HuH-7.5 (cell line): ENCODE data around the gene RPS27A.
A peak's percentile ranks its signal among the peaks of the same experiment; 100 is the strongest.
"Not testable (repeated sequence)": the region's sequence is repeated elsewhere in the genome, so short reads cannot be mapped to it uniquely, and the experiment has no call there.

ENCODE experiments used
- DNase-seq: peaks from one replicate; pipeline ENCODE4 v3.0.0; 2011; ENCODE audit warnings: low spot score

RPS27A gene

DNA sequence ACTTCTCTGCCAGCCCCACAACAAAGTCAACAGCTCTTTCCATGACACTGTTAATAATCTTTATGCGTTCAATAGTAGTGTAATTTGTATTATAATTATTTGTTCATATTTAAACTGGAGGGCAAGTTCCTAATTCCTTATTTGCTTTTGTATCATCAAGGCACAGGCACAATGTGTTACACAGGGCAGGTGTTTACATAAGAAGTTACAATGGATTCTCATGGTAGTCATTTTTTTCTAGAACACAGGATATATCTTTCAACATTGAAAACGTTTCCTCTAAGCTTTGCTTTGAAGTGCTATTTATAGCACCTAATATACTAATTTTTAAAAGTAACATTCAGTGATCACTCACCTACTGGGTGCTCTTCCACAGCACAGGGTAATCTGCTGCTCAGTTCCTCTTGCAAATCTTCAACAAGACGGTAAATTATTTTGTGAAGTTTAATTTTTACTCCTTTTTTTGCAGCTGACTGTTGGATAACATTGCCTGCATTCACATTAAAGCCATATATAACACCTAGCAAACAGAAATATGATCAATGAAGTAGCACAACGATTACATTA, 7.3 kb downstream of the RPS27A start:
- no peak for DNase-seq

DNA sequence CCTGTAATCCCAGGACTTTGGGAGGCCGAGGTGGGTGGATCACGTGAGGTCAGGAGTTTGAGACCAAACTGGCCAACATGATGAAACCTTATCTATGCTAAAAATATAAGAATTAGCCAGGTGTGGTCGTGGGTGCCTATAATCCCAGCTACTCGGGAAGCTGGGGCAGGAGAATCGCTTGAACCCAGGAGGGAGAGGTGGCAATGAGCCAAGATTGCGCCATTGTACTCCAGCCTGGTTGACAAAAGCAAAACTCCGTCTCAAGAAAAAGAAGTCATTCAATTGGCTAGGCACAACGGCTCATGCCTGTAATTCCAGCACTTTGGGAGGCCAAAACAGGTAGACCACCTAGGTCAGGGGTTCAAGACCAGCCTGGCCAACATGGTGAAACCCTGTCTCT, 9.1 kb downstream of the RPS27A start:
- DNase-seq, result not testable (repeated sequence)

DNA sequence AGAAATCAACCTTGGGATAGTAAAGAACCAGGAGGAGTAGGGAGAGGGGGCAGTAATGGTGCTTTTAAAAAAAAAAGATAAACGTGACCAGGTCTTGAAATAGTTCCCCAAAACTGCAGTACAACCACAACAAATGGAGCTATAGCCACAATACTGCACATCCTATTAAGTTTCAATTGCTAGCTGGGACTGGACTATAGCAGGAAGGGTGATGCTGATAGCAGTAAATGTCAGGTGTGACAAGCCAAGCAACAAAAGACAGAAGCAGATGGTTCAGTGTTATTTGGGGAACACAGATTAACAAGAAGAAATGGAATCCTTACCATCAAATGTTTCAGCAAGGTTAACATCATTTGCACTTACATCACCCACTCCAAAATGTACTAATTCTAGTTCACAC, 10.1 kb downstream of the RPS27A start:
- no peak for DNase-seq

DNA sequence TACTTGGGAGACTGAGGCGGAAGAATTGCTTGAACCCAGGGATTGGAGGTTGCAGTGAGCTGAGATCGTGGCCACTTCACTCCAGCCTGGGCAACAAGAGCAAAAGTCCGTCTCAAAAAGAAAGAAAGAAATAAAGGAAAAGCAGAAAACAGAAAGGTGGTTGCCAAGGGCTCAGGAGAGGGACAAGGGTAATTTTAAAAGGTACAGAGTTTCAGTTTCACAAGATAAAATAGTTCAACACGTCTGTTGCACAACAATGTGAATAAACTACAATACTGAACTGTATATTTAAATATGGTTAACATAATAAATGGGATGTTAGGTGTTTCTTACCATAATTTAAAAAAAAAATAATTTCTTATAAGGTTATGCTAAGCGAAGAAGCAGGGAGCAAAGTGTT, 12.9 kb downstream of the RPS27A start:
- DNase-seq, result no peak

DNA sequence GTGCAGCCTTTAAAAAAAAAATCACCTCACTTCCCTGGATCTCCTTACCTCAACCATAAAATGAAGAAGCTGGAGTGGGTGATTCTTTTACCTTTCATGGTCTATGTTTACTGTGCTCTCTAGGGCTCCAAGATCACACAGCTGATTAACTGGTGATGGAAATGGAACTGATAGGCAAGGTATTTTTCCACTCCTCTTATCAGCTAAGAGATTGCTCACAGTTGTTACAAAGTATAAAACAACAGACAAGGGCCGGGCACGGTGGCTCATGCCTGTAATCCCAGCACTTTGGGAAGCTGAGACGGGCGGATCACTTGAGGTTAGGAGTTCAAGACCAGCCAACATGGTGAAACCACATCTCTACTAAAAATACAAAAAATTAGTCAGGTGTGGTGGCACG, 14.5 kb downstream of the RPS27A start:
- DNase-seq, result no peak

DNA sequence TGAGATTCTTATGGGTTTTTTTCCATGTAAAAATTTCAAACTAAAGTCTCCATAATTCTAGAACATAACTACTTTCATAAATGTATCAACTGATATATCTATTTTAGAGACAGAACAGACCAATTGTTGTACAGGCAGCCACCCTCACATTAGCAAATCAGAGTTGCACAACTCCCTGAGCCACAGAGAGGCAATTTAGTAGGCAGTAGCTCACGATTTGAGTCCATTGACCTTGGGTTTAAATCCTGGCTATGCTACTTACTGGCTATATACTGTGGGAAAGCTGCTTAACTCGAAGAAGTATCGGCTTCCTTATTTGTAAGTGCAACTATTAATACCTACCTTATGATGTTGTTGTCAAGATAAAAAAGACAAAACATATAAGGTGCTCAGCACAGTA, 20.3 kb downstream of the RPS27A start:
- no peak for DNase-seq

DNA sequence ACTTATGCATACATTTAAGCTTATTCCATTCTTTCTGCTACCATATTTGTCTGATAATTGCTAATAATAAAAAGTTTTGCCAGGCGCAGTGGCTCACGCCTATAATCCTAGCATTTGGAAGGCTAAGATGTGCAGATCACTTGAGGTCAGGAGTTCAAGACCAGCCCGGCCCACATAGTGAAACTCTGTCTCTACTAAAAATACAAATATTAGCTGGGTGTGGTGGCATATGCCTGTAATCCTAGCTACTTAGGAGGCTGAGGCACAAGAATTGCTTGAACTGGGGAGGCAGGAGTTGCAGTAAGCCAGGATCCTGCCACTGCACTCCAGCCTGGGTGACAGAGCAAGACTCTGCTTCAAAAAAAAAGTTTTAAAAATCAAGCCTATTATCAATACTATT, 27.1 kb downstream of the RPS27A start:
- not testable (repeated sequence) for DNase-seq

DNA sequence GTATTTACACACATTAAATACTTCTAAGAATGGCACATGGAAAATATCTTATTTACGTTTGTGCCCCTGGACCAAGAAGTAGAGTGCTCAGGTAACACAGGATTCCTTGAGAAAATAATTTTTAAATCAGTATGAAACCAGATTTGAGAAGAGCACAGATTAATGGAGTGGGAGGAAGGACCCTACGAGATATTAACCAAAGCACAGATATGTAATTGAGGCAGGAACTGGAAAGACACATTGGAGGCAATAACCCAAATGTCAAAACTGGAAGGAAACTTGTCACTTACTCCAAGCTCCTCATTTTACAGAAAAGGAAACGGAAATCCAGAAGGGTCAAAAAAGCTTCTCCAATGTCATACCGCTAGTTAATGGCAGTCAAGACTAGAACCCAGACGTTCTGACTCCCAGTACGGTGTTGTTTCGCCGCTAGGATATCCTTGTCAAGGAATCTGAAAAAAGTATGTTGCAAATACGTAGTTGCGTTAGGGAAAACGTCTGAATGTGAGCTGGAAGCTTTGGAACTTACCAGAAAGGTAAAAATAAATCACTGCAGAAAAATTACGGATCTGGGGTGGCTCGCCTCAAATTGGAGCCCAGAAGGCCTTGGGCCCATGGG, 35.9 kb downstream of the RPS27A start:
- peak; percentile 7 for DNase-seq

DNA sequence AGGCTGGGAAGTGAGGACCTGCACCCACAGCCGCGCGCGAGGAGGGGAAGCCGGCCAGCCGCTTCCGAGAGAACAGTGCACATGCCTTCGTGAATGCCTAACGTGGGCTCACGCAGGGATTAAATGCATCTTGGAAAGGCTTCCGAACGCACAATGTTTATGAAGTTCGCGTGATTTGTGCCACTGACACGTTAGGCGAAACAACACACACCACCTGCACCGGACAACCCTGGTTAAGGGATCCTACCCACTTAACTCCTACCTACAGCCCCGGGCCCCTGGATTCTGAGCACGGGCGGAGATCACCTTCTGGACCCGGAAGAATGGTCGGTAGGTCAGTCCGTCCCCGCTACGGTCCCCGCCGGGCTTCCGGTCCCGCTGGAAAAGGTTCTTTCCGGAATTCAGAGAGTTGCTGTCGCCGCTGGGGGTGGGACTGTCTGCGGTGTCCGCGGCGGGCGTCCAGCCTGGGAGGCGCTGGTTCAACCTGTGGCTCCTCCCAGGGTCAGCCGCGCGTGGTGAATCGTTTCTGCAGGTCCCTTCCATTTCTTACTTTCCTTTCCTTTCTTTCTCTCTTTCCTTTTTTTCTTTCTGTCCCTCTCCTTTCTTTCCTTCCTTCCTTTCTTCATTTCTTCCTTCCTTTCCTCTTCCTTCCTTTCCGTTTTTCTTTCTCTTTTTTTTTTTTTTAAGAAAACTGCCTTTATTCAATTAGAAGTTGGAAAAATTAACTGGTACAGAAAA, 36.6 kb downstream of the RPS27A start, which contains the start of gene MTIF2:
Gene MTIF2 (minus strand): TSS at position 325 of the 738 bp plus-strand sequence. CDS start 5,373 bp downstream, outside the sequence.
- DNase-seq, result peak; percentile 71

DNA sequence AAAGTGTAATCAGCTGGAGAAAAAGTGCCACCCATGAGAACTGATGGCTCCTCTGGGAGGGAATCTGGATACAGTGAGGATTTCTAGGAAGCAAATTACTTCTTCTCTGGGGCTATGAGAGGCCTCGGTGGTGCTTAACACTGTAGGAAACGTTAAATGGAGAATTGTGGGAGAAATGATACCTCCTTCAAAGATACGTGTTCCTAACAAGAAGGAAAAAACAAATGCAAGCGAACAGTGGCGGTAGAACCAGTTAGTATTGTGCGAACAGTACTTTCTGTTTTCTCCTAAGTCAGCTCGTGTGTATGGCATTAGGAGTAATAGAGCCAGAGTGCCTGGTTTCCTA, 37.1 kb downstream of the RPS27A start:
- no peak for DNase-seq

DNA sequence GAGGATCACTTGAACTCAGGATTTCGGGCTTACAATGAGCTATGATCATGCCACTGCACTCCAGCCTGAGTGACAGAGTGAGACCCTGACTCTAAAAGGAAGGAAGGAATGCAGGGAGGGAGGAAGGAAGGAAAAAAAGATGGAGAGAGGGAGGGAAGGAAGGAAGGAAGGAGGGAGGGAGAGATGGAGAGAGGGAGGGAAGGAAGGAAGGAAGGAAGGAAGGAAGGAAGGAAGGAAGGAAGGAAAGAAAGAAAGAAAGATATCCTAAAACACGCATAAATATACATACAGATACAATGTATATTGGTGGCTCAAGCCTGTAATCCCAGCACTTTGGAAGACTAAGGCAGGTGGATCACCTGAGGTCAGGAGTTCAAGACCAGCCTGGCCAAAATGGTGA, 41.9 kb downstream of the RPS27A start:
- DNase-seq, result not testable (repeated sequence)

DNA sequence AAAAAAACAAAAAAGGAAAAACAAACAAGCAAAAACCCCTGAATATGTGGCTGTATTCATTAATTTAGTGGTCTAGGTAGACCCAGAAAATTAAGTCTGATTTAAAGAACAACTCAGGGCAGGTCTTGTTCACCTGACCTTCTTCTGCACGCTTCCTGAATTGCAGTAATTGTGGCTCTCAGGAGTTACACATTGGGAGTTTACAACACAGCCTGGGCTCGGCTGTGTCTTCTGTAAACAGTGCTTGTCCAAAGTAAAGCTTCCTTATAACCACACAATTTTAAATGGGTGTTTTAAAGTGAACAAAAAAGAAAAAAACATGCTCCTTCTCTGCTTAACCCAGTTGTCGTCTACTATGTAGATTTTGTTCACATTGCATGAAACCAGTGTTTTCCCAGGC, 44.8 kb downstream of the RPS27A start:
- no peak for DNase-seq

DNA sequence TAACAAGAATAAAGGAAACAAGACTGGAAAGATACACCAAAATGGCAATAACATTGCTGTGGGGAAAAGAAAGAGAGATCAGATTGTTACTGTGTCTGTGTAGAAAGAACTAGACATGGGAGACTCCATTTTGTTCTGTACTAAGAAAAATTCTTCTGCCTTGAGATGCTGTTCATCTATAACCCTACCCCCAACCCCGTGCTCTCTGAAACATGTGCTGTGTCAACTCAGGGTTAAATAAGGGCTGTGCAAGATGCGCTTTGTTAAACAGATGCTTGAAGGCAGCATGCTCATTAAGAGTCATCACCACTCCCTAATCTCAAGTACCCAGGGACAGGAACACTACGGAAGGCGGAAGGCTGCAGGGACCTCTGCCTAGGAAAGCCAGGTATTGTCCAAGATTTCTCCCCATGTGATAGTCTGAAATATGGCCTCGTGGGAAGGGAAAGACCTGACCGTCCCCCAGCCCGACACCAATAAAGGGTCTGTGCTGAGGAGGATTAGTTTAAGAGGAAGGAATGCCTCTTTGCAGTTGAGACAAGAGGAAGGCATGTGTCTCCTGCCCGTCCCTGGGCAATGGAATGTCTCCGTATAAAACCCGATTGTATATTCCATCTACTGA, 46.8 kb downstream of the RPS27A start:
- not testable (repeated sequence) for DNase-seq

DNA sequence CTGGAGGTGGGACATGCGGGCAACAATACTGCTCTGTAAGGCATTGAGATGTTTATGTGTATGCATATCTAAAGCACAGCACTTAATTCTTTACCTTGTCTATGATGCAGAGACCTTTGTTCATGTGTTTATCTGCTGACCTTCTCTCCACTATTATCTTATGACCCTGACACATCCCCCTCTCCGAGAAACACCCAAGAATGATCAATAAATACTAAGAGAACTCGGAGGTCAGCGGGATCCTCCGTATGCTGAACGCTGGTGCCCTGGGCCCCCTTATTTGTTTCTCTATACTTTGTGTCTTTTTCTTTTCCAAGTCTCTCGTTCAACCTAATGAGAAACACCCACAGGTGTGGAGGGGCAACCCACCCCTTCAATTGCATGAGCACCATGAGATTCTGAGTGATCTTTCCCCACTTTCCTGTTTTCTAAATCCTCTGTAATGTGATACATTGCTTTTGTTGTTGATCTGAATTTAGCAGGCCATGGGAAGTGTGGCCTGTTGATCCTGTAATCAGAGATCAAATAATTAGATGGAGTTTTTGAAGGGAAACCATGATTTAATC, 47.5 kb downstream of the RPS27A start:
- not testable (repeated sequence) for DNase-seq

DNA sequence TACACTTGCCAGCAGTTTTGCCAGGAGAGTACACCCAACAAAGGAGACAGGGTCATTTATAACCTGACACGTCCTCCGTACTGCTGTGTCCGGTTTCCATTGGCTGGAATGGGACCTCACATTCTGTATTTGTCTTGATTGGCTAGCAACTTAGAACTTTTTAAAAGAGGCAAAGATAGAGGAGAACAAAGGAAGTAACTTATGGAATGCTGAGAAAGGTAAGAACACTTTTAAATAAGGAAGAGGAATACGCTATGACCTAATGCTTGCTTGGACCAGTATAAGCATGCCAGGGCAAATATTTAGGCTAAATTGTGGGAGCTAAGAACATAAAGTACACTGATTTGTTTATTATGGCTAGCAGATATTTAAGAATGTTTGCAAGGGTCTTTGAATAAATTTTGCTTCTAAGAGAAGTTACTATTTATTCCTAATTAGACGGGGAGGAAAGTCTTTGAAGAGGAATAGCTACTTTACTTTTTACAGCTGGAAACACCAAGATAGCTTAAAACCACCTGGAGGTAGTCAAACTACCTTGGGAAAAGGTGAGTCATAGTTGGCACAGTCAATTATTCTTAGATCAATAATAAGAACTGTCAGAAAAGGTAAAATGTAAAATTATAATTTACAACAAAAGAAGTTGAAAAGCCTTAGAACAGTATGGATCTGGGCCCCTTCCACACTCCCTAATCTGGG, 48.5 kb downstream of the RPS27A start:
- not testable (repeated sequence) for DNase-seq

DNA sequence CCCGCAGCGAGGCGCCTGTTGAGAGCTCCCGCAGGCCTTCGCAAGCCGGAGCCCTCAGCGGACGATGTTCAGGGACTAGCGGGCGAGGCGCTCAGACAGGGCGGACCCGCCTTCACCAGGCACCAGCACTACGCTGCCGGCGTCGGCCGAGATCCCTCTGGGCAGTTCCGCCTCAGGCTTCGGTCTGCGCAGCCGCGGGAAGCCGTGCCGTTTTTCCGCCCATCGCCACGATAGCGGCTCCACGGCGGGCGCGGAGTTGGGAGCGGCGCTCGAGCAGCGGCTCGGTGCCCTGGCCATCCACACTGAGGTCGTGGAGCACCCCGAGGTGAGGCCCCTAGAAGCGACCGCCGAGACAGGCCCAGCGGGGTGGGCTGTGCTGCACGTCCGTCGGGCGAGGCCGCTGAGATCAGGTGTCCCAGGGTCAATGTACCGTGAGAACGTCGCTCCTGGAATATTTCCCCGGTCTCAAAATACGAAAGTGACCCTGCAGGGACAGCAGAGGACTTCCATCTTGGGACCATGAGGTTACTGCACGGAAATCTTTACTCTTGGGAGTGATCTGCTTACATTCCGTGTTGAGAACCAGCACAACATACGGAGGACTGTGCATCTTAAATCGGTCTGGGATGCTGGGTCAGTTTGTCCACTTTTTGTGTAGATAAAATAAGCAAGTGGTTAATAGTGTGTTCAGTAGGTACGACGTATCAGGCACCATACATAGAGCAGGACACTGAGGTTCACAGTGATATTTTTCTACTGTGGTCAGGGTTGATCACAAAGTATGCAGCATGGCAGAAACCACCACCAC, 49.8 kb downstream of the RPS27A start:
- DNase-seq, result peak; percentile 46

DNA sequence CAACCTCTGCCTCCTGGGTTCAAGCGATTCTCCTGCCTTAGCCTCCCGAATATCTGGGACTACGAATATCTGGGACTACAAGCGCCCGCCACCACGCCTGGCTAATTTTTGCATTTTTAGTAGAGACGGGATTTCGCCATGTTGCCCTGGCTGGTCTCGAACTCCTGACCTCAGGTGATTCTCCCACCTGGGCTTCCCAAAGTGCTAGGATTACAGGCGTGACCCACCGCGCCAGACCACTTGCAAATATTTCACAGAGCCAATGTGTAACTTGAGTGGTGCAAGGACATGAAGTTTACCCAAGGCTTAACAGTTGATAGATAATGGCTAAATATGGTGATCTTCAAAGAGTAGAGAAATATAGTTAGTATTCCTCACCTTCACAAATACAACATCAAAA, 50.6 kb downstream of the RPS27A start:
- no peak for DNase-seq
